Measurements from ENCODE around the gene CADM1.

- TF ChIP-seq CTCF (IDR thresholded peaks at IDR 0.05; ENCODE audit: low read depth, low read length, missing input control) (no peak), RXRA (IDR thresholded peaks at IDR 0.05) (no peak), MAX (IDR thresholded peaks at IDR 0.05) (no peak), YY1 (IDR thresholded peaks at IDR 0.05) (no peak), HNF4A (conservative IDR thresholded peaks at IDR 0.05) (no peak), REST (IDR thresholded peaks at IDR 0.05) (no peak), SP1 (IDR thresholded peaks at IDR 0.05) (no peak), TAF1 (conservative IDR thresholded peaks at IDR 0.05) (no peak), JUND (IDR thresholded peaks at IDR 0.05) (no peak), EGR1 (IDR thresholded peaks at IDR 0.05; ENCODE audit: low read depth in 2 of 2) (no peak), RAD21 (IDR thresholded peaks at IDR 0.05) (no peak)
These were observed 259.9 kb downstream of the CADM1 start for GRCh38 chr11:115244296-115244695.

Data from liver (tissue), 3 donors.